ENCODE results near the gene FAM171A1. TPM values are rescaled to one million over a fixed set of nuclear protein-coding genes. Genes with fewer than 3 reads are reported as not detected.

The FAM171A1 gene
- polyA plus RNA-seq, 1 donor (not counting 4 experiments of a cell fraction or from before 2014, with no cell fraction given): 8.8 TPM

DNA sequence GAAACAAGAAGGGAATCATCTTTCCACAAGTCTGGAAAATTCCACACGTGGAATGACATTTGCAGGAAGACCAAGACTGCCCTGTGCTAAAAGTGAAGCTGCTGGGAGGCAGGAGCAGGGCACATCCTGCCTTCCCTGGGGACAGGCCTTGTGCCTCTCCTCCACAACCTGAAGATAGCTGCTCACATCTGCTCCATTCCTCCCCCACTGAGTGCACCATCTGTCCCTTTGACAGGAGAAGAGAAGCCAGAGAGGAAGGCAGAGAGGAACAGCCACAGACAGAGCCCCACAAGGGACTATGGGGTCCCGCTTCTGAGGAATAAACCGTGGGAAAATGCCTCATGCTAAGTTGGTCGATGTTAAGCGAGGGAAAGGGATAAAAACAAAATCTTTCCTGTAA is 15.9 kb upstream of the FAM171A1 start:
- Histone ChIP-seq H3K9ac (ENCODE audit: control insufficient read depth, extremely low read depth, insufficient read depth, low read length) (no peak overlapping the region), H3K4me1 (ENCODE audit: control insufficient read depth, extremely low read depth, insufficient read depth, low read length) (no peaks in the 10 kb centered on the region), H3K9me1 (ENCODE audit: control insufficient read depth, extremely low read depth, insufficient read depth, low read length) (no peaks in the 10 kb centered on the region), H3K4me2 (ENCODE audit: control insufficient read depth, extremely low read depth, insufficient read depth, low read depth, low read length) (no peak overlapping the region), H3K27ac (ENCODE audit: control insufficient read depth, insufficient read depth, low read length) (no peak overlapping the region), H4K20me1 (ENCODE audit: control insufficient read depth, extremely low read depth, insufficient read depth, low read length) (no peaks in the 10 kb centered on the region), H3K4me3 (ENCODE audit: control insufficient read depth in 2 of 3, extremely low read depth in 1 of 3, insufficient read depth in 2 of 3, low read depth in 1 of 3, low read length in 3 of 3) (no peak overlapping the region), H3K27me3 (ENCODE audit: control insufficient read depth, extremely low read depth, insufficient read depth, low read length) (peaks cover 7% of the 10 kb centered on the region), H2AFZ (ENCODE audit: control insufficient read depth, low read length) (no peak overlapping the region), H3K9me3 (ENCODE audit: control insufficient read depth, low read depth, low read length) (no peaks in the 10 kb centered on the region), H3K79me2 (ENCODE audit: control insufficient read depth, insufficient read depth, low read length) (no peaks in the 10 kb centered on the region), H3K36me3 (ENCODE audit: control insufficient read depth in 2 of 2, extremely low read depth in 1 of 2, insufficient read depth in 2 of 2, low read length in 2 of 2) (no peaks in the 10 kb centered on the region)
- FAIRE-seq (no peak), DNase-seq (ENCODE audit: low read depth, low spot score) (no peak)
- TF ChIP-seq, protein P1, sequence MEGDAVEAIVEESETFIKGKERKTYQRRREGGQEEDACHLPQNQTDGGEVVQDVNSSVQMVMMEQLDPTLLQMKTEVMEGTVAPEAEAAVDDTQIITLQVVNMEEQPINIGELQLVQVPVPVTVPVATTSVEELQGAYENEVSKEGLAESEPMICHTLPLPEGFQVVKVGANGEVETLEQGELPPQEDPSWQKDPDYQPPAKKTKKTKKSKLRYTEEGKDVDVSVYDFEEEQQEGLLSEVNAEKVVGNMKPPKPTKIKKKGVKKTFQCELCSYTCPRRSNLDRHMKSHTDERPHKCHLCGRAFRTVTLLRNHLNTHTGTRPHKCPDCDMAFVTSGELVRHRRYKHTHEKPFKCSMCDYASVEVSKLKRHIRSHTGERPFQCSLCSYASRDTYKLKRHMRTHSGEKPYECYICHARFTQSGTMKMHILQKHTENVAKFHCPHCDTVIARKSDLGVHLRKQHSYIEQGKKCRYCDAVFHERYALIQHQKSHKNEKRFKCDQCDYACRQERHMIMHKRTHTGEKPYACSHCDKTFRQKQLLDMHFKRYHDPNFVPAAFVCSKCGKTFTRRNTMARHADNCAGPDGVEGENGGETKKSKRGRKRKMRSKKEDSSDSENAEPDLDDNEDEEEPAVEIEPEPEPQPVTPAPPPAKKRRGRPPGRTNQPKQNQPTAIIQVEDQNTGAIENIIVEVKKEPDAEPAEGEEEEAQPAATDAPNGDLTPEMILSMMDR (optimal IDR thresholded peaks at IDR 0.05 in 1 of 3, IDR thresholded peaks at IDR 0.05 in 1 of 3, conservative IDR thresholded peaks at IDR 0.05 in 1 of 3; ENCODE audit: extremely low read depth in 1 of 3, insufficient read depth in 2 of 3, low read length in 3 of 3): no peak
- TF ChIP-seq EZH2 (IDR thresholded peaks at IDR 0.05; ENCODE audit: low read length): no peak
- dilution Hi-C loops (cut with MboI; ENCODE audit: extremely low pct_ligation_motif_present, low sequenced_read_pairs): no loop called here

DNA sequence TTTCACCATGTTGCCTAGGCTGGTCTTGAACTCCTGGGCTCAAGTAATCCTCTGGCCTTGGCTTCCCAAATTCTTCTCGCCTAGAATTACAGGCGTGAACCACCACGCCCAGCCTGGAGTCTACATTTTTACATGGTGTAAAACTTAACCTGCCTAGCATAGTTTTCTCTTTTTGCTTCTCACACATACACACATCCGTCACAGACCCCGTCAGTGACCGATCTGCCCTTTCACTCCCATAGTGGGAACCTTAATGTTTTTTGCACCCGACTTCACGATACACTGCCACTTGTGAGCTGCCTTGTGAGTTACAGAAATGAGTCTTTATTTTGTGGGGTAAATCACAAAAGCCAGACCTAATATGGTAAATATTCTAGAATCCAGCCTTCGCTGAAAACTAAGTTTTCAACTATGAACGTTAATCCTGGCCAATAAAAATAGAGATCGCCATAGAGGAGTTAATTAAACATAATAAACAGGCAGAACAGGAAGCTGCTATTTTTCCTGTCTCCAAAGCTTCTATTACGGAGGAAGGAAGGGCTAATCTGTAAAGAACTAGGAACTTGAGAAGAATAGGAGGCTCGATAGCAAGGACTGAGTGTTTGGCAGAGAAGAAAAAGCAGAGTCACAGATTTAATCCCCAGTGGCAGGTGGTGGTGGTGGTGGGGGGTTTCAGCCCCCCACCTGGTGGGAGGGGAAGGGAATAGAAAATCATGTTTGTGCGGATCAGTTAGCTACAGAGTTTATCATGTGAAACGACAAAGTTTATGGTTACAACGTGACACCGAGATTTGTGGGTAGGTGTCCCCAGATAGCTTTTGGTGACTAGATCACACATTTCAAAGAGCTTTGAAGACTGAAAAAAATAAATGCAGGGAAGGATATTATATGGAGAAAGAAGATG is 14.7 kb upstream of the FAM171A1 start:
- H2AFZ ChIP-seq (ENCODE audit: control insufficient read depth, low read length): no peak overlapping the region
- no peaks in the 10 kb centered on the region for H3K36me3 ChIP-seq (ENCODE audit: control insufficient read depth in 2 of 2, extremely low read depth in 1 of 2, insufficient read depth in 2 of 2, low read length in 2 of 2)
- no peaks in the 10 kb centered on the region for H3K79me2 ChIP-seq (ENCODE audit: control insufficient read depth, insufficient read depth, low read length)
- no peak overlapping the region for H3K4me3 ChIP-seq (ENCODE audit: control insufficient read depth in 2 of 3, extremely low read depth in 1 of 3, insufficient read depth in 2 of 3, low read depth in 1 of 3, low read length in 3 of 3)
- dilution Hi-C loops (cut with MboI; ENCODE audit: extremely low pct_ligation_motif_present, low sequenced_read_pairs): no loop called here
- no peaks in the 10 kb centered on the region for H3K4me1 ChIP-seq (ENCODE audit: control insufficient read depth, extremely low read depth, insufficient read depth, low read length)
- H3K27me3 ChIP-seq (ENCODE audit: control insufficient read depth, extremely low read depth, insufficient read depth, low read length): peaks cover 7% of the 10 kb centered on the region
- FAIRE-seq (no peak), DNase-seq (ENCODE audit: low read depth, low spot score) (no peak)
- TF ChIP-seq, protein P1 (optimal IDR thresholded peaks at IDR 0.05 in 1 of 3, IDR thresholded peaks at IDR 0.05 in 1 of 3, conservative IDR thresholded peaks at IDR 0.05 in 1 of 3; ENCODE audit: extremely low read depth in 1 of 3, insufficient read depth in 2 of 3, low read length in 3 of 3): no peak
- no peak for TF ChIP-seq EZH2 (IDR thresholded peaks at IDR 0.05; ENCODE audit: low read length)
- H4K20me1 ChIP-seq (ENCODE audit: control insufficient read depth, extremely low read depth, insufficient read depth, low read length): no peaks in the 10 kb centered on the region
- no peak overlapping the region for H3K4me2 ChIP-seq (ENCODE audit: control insufficient read depth, extremely low read depth, insufficient read depth, low read depth, low read length)
- H3K9me1 ChIP-seq (ENCODE audit: control insufficient read depth, extremely low read depth, insufficient read depth, low read length): no peaks in the 10 kb centered on the region
- H3K27ac ChIP-seq (ENCODE audit: control insufficient read depth, insufficient read depth, low read length): no peak overlapping the region
- H3K9me3 ChIP-seq (ENCODE audit: control insufficient read depth, low read depth, low read length): no peaks in the 10 kb centered on the region
- H3K9ac ChIP-seq (ENCODE audit: control insufficient read depth, extremely low read depth, insufficient read depth, low read length): no peak overlapping the region
